Daoy (cell line): ENCODE data around the gene CCDC170. TPM values are rescaled to one million over a fixed set of nuclear protein-coding genes. Genes with fewer than 3 reads are reported as not detected.
"Not testable (repeated sequence)": the region's sequence is repeated elsewhere in the genome, so short reads cannot be mapped to it uniquely, and the experiment has no call there.

Experiments
- DNase-seq: peaks from one replicate; pipeline ENCODE4 v3.0.0-alpha.2; 2015; ENCODE audit warnings: low read depth
- total RNA-seq: library from RNA; depleted of rRNA; stranded (reverse); fragments of >200 nt; shearing (Covaris generic); gene quantifications from 2 replicates; pipeline ENCODE4 v1.2.3, GENCODE V29; 2014

Gene CCDC170
- total RNA-seq, 1 experiment from 2014 or later = not detected

GRCh38 chr6:151494235-151494935, 568 bp downstream of the CCDC170 start:
- DNase-seq = peak; percentile 52

GRCh38 chr6:151494936-151495320, 1.1 kb downstream of the CCDC170 start:
- no peak for DNase-seq

GRCh38 chr6:151495380-151495779, 1.6 kb downstream of the CCDC170 start:
- DNase-seq = no peak

- no peak for DNase-seq
Measured at GRCh38 chr6:151497905-151498304, 4.1 kb downstream of the CCDC170 start.

GRCh38 chr6:151498327-151498726, 4.5 kb downstream of the CCDC170 start:
- no peak for DNase-seq

GRCh38 chr6:151499551-151499950, 5.7 kb downstream of the CCDC170 start:
- DNase-seq = no peak

GRCh38 chr6:151501511-151502136, 7.8 kb downstream of the CCDC170 start:
- no peak for DNase-seq

- DNase-seq = peak; percentile 38
Measured at GRCh38 chr6:151502499-151502898, 8.7 kb downstream of the CCDC170 start.

- no peak for DNase-seq
Measured at GRCh38 chr6:151506761-151507160, 12.9 kb downstream of the CCDC170 start.

GRCh38 chr6:151509048-151509447, 15.2 kb downstream of the CCDC170 start:
- no peak for DNase-seq

GRCh38 chr6:151512481-151512880, 18.7 kb downstream of the CCDC170 start:
- no peak for DNase-seq

GRCh38 chr6:151514000-151514730, 20.3 kb downstream of the CCDC170 start:
- DNase-seq = no peak

- not testable (repeated sequence) for DNase-seq
Measured at GRCh38 chr6:151518992-151519391, 25.2 kb downstream of the CCDC170 start.

GRCh38 chr6:151523034-151523433, 29.2 kb downstream of the CCDC170 start:
- DNase-seq = no peak

- DNase-seq = no peak
Measured at GRCh38 chr6:151524059-151524458, 30.2 kb downstream of the CCDC170 start.

GRCh38 chr6:151534576-151534975, 40.8 kb downstream of the CCDC170 start:
- peak; percentile 55 for DNase-seq

GRCh38 chr6:151535476-151536187, 41.8 kb downstream of the CCDC170 start:
- no peak for DNase-seq

- DNase-seq = no peak
Measured at GRCh38 chr6:151536188-151536479, 42.3 kb downstream of the CCDC170 start.

- DNase-seq = no peak
Measured at GRCh38 chr6:151537556-151537955, 43.7 kb downstream of the CCDC170 start.

GRCh38 chr6:151539506-151540268, 45.9 kb downstream of the CCDC170 start:
- no peak for DNase-seq

GRCh38 chr6:151544453-151544852, 50.6 kb downstream of the CCDC170 start:
- no peak for DNase-seq

- DNase-seq = not testable (repeated sequence)
Measured at GRCh38 chr6:151544884-151545283, 51.1 kb downstream of the CCDC170 start.
